ENCODE results near the gene RAB6A. TPM values are rescaled to one million over a fixed set of nuclear protein-coding genes. Genes with fewer than 3 reads are reported as not detected.
A peak's percentile ranks its signal among the peaks of the same experiment; 100 is the strongest.

The RAB6A gene
- total RNA-seq, 2 donors from 2014 or later, result 66.3 TPM

DNA sequence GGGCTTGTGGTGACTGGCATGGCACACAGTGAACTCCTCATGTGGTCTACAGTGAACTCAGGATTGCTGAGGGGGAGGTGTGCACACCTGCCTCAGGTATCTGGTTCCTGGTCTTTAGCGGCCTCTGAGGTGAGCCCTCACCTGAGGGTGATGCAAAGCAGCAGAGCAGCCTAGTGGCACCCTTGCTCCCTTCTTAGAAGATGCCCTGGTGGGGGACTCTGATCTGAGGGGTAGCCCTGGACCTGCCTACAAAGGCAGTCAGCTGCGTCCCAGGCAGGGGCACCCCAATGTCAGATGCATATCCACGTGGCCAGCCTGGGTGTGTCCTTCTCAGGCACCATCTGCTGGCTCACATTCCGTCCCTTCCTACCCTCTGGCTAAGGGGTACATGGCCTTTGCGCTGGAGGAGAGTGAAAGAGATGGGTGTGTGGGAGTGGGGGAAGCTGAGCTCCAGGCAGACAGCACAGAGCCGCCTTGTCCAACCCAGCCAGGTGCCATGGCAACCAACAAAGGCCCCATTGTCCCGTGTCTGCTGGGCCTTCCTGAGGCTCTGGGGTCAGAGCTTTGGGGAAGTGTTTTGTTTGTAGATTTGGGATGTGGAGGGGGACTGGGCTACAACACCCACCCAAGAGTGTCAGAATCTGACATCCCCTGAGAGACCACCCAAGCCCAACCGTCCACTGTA, 108.7 kb downstream of the RAB6A start:
- Mint-ChIP-seq H3K27ac (peak overlapping the region in 1 of 2 donors; percentile 2), H3K36me3 (no peaks in the 10 kb centered on the region), H3K9me3 (no peaks in the 10 kb centered on the region)
- DNase-seq (ENCODE audit: low spot score in 2 of 2), result no peak
- ATAC-seq, result no peak

DNA sequence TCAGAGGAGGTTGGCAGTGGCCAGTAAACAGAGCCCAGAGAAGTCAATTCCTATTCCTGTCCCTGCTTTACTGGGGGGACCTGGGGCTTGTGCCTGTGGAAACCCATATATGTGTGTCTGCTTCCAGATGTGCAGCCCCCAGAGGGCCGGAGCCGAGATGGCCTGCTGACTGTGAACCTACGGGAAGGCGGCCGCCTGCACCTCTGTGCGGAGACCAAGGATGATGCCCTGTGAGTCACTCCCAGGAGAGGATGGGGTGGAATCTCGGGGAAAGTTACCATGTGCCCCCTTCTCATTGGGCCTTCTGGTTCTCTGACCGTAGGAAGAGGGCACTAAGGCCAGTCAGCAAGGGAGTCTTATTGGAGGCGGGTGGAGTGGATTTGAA, 109.2 kb downstream of the RAB6A start:
- Mint-ChIP-seq H3K36me3 (no peaks in the 10 kb centered on the region), H3K27ac (no peak overlapping the region), H3K9me3 (no peaks in the 10 kb centered on the region)
- ATAC-seq (no peak), DNase-seq (ENCODE audit: low spot score in 2 of 2) (no peak)

DNA sequence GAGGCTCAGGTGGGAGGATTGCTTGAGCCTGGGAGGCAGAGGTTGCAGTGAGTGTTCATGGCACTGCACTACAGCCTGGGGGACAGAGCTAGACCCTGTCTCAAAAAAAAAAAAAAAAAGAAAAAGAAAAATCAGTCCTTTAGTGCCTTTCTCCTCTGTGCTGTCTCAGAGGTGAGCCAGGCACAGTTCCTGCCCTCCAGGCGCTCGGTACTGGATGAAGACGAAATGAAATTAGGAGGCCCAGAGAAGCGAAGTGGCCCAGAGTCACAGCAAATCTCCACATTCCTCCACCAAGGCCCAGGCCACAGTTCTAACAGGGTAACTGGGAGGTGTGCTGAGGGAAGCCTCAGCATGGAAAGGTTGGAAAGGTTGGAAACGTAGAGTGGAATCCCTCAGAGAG, 109.6 kb downstream of the RAB6A start:
- ATAC-seq, result no peak
- Mint-ChIP-seq H3K27ac (no peak overlapping the region), H3K36me3 (no peaks in the 10 kb centered on the region)

DNA sequence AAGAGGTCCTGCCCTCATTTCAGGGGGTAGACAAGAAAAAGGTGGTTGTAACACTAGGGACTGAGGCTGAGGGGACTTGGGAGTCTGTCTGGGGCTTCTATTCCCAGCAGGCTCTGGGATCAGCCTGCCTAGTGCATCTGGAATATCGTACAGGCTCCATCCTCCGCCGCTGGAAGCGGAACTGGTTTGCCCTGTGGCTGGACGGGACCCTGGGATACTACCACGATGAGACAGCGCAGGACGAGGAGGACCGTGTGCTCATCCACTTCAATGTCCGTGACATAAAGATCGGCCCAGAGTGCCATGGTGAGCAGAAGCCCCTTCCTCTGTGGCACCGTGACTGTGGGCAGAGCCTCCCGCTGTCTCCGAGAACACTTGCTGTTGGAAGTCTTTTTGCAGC, 110.5 kb downstream of the RAB6A start:
- no peak for ATAC-seq
- no peaks in the 10 kb centered on the region for H3K36me3 Mint-ChIP-seq
- no peaks in the 10 kb centered on the region for H3K9me3 Mint-ChIP-seq
- DNase-seq (ENCODE audit: low spot score in 2 of 2), result no peak
- H3K27ac Mint-ChIP-seq, result no peak overlapping the region

More for the DNA sequence above, 109.6 kb downstream of the RAB6A start:
- DNase-seq (ENCODE audit: low spot score in 2 of 2), result no peak
- H3K9me3 Mint-ChIP-seq, result no peaks in the 10 kb centered on the region

DNA sequence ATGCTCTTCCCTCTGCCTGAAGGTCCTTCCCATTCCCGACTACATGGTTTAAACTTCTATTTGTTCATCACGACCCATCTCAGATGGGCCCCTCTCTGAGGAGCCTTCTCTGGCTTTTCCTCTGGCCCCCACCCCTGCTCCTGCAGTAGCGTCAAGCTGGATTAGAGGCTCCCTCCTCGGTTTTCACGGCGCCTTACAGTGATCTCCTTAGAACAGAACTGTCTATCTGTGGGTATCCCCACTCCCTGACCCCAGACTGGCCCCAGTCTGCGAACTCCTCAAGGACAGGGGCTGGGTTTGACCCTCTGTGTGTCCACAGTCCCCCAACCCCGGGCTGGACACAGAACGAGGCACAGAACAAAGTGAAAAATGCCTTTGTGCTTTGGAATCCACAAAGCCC, 111.7 kb downstream of the RAB6A start:
- H3K9me3 Mint-ChIP-seq, result no peaks in the 10 kb centered on the region
- no peak for DNase-seq (ENCODE audit: low spot score in 2 of 2)
- no peaks in the 10 kb centered on the region for H3K36me3 Mint-ChIP-seq
- no peak for ATAC-seq
- no peak overlapping the region for H3K27ac Mint-ChIP-seq

DNA sequence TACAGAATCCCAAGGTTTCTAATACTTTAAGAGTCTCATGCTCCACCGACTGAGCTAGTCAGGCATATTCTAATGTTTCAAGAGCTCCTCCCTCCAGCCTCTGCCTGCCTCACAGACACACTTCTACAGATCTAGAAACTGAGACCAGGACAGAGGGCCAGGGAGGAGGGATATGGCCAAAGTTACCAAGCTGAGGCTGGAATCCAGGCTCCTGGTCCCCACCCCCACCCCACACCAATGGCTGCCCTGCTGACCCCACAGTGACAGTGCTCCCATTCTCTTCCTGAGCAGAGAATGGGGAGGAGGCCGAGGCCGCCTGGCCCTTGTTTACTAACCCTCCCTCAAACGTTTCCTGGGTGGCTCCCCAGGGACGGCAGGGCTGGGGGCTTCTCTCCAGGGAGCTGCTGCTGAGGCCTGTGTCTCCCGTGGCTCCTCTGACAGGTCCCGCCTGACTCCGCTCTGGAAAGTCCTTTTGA, 112.3 kb downstream of the RAB6A start:
- Mint-ChIP-seq H3K9me3 (no peaks in the 10 kb centered on the region), H3K36me3 (no peaks in the 10 kb centered on the region), H3K27ac (no peak overlapping the region)
- ATAC-seq, result no peak
- no peak for DNase-seq (ENCODE audit: low spot score in 2 of 2)

DNA sequence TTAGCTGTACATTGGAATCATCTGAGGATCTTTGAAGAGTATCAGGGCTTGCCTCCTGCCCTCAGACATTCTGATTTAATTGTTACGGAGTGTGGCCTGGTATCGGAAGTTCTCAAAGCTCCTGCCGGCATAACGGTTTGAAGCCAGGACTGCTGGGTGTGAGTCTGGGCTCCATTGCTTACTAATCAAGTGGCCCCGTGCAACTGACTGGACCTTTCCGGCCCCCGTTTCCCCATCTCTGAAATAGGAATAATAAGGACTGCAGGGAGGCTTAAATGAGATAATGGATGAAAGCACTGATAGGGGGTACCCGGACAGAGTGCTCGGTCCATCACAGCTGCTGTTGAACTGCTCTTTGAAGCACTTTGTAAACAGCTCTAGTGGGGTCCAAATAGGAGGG, 112.8 kb downstream of the RAB6A start:
- peak overlapping the region in 1 of 2 donors; percentile 49 for H3K27ac Mint-ChIP-seq
- H3K36me3 Mint-ChIP-seq, result no peaks in the 10 kb centered on the region
- no peak for ATAC-seq
- H3K9me3 Mint-ChIP-seq, result no peaks in the 10 kb centered on the region
- no peak for DNase-seq (ENCODE audit: low spot score in 2 of 2)

DNA sequence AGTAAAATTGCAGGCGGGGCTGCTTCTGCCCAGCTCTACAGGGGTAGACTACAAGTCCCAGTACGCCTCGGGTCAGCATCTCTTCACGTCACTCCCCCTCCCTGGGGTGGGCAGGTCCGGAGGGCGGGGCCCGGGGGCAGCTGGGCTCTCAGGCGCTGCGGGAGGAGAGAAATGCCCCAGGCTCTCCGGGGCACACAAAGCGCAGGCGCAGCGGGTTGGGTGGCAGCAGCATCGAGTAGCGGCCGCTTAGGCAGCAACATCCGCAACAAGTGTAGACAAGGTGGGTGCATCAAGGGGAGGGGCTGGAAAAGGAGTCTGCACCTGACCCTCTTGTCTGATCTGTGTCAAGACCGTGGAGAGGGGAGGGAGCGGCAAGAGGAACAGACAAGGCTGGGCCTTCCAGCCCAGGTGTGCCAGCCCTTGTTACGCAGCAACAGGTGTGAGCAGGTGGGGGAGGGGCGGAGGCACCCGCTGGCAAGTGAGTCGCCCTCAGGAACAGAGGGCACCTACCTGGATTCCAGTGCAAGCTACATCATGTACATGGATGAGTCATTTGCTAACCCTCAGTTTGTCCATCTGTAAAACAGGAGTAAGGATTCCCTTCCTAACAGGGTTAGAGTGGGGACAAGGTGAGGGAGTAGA, 113.3 kb downstream of the RAB6A start:
- Mint-ChIP-seq H3K27ac (peak overlapping the region in 1 of 2 donors; percentile 49), H3K36me3 (no peaks in the 10 kb centered on the region), H3K9me3 (no peaks in the 10 kb centered on the region)
- DNase-seq (ENCODE audit: low spot score in 2 of 2) (peak; percentile 80 to 92), ATAC-seq (peak; percentile 99 to 100)

DNA sequence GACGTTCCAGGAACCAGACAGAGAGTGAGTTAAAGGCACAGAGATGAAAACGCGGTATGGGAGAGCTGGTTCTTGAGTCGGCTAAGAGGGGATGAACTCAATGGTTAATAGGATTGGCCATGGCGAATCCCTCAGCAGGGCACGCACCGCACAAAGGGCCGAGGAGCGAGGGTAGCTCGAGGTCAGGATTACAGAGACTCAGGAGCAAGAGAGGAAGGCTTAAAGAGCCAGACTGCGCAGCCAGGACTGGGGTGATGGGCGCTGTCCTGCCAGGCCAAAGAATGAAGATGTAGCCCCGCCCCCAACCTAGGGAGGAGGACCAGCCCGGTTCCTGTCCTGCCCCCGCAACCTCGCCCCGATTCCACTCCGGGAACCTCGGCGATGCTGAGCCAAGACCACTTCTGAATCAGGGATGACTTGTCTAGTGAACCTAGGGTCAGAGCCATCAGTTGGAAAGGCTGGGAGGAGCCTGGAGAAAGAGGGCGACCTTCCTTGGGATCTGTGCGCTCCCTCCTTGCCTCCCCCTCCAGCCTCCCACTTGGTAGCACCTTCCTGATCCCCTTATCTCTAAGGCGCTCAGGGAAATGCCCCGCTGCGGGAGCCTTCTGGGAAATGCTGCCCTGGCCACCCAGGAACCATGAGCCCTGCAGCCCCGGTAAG, 114.8 kb downstream of the RAB6A start, which contains the start of gene PLEKHB1:
Gene PLEKHB1 (plus strand): TSS at position 610 of the 660 bp plus-strand sequence. CDS start 28 bp downstream, at position 638.
- peak within 1 kb of the TSS; percentile 19 to 49 for H3K27ac Mint-ChIP-seq
- no peaks in the 10 kb centered on the region for H3K36me3 Mint-ChIP-seq
- ATAC-seq (no peak), DNase-seq (ENCODE audit: low spot score in 2 of 2) (no peak)
- no peaks in the 10 kb centered on the region for H3K9me3 Mint-ChIP-seq

DNA sequence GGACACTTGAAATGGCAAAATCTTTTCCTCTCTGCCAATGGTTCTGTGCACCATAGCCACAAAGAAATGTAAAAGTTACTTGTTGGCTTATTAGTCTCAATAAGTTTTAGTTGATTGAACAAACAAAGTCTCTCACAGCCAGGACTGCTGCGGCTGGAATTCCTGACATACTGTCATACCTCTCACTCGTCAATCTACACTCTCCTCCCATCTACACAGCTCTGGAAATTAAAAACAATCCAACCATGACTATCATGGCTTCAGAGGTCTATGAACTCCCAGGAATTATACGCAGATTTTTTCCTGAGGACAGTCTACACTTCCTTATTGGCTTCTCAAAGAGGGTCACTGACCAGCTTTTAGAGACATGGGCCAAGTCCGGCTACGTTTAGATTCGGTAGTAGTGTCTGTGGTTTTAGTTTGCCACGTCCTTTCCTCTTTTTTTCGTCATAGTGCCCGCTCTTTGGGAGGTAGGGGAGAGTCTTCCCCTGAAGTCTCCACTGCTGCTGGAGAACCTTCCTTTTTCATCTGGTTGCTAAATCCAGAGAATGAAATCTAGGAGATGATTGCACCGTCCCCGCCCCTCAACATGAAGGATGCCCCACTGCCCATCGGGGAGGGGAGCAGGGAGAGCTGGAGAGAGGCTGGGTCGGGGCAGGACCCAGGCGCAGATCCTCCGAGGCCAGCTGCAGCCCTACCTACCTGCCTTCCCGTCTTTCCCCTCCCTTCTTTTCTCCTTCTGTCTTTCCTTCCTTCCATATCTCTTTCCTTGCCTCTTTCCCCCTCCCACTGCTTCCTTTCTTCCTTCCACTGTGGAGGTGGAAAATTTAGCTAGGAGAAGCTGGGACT, 115.5 kb downstream of the RAB6A start:
- ATAC-seq (no peak), DNase-seq (ENCODE audit: low spot score in 2 of 2) (no peak)
- H3K36me3 Mint-ChIP-seq, result no peaks in the 10 kb centered on the region
- H3K27ac Mint-ChIP-seq, result no peak overlapping the region
- H3K9me3 Mint-ChIP-seq, result no peaks in the 10 kb centered on the region

DNA sequence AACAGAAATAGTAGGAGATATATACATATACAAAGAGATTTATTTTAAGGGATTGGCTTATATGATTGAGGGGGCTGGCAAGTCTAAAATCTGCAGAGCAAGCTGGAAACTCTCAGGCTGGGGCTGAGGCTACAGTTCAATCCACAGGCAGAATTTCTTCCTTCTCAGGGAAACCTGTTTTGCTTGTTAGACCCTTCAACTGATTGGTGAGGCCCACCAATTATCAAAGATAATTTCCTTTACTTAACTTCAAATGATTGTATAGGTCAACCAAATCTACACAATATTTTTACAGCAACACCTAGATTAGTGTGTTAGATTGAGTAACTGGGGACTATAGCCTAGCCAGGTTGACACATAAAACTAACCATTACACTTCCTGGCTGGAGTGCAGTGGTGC, 119.2 kb downstream of the RAB6A start:
- no peak for ATAC-seq
- Mint-ChIP-seq H3K27ac (no peak overlapping the region), H3K36me3 (no peaks in the 10 kb centered on the region), H3K9me3 (no peaks in the 10 kb centered on the region)
- no peak for DNase-seq (ENCODE audit: low spot score in 2 of 2)

DNA sequence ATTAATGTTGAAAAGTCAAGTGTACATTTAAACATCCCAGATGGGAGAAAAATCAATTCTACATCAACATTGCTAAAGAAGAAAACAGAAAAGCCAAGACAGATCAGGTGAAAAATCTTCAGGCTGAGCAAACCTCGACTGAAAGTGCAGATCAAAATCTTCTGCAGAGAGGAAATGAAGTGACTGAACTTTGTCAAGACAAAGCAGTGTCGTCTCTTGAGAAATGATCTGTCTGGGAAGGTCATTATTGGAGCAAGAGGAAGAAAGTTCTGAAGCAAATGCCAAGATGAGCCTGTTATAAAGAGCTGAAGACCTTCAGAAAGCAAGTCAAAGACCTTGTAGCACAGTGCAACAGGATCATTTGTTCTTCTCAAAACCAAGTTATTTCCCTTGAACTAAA, 120.3 kb downstream of the RAB6A start:
- H3K9me3 Mint-ChIP-seq, result peaks cover 0 to 4% of the 10 kb centered on the region in 2 donors
- no peak for DNase-seq (ENCODE audit: low spot score in 2 of 2)
- H3K36me3 Mint-ChIP-seq, result no peaks in the 10 kb centered on the region
- no peak for ATAC-seq
- H3K27ac Mint-ChIP-seq, result peak overlapping the region in 1 of 2 donors; percentile 7

DNA sequence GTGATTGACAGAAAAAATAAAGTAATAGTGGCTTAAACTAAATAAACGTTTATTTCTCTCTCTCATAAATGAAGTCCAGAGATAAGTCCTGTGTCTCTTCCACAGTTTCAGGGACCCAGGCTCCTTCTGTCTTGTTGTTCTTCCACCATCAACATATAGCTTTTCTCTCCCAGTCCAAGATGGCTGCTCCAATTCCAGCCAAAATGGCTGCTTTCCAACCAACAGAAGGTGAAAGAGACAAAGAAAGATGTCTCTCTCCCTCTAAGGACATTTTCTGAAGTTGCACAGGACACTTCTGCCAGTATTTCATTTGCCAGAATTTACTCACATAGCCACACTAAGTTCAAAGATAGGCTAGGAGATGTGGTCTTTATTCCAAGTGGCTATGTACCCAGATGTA, 123.9 kb downstream of the RAB6A start:
- DNase-seq (ENCODE audit: low spot score in 2 of 2) (no peak), ATAC-seq (no peak)
- Mint-ChIP-seq H3K27ac (no peak overlapping the region), H3K9me3 (peaks cover 0 to 4% of the 10 kb centered on the region in 2 donors), H3K36me3 (no peaks in the 10 kb centered on the region)

DNA sequence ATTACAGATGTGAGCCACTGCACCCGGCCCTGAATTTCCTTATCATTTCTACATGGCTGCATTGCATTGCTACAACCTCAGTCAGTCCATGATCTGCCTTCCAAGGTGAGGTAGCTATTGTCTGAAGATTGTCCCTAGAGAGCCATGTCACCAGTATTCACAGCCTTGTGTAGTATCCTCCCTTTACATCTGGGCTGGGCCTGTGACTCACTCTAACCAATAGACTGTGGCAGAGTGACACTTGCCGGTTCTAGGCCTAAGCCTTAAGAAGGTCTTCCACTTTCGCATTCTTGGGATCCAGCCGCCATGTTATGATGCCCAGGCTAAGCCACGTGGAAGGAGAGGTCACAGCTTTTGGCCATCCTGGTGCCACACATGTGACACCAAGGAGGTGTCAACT, 124.6 kb downstream of the RAB6A start:
- ATAC-seq (no peak), DNase-seq (ENCODE audit: low spot score in 2 of 2) (no peak)
- no peak overlapping the region for H3K27ac Mint-ChIP-seq
- peaks cover 0 to 4% of the 10 kb centered on the region in 2 donors for H3K9me3 Mint-ChIP-seq
- no peaks in the 10 kb centered on the region for H3K36me3 Mint-ChIP-seq

DNA sequence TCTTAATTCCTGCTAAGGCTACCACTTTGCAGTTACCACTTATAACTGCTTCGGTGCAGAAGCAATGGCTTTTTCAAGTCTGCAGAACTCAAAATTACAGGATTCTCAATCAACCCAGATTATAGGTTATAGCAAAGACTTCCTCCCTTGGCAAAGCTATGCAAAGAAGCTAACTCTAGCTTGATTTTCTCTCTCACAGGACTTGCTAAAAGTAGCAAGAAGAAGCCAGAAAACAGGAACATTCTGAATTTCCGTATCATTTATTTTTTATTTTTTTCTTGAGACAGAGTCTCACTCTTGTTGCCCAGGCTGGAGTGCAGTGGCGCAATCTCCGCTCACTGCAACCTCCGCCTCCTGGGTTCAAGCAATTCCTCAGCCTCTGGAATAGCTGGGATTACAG, 125.2 kb downstream of the RAB6A start:
- peaks cover 0 to 4% of the 10 kb centered on the region in 2 donors for H3K9me3 Mint-ChIP-seq
- ATAC-seq (no peak), DNase-seq (ENCODE audit: low spot score in 2 of 2) (no peak)
- no peak overlapping the region for H3K27ac Mint-ChIP-seq
- no peaks in the 10 kb centered on the region for H3K36me3 Mint-ChIP-seq

DNA sequence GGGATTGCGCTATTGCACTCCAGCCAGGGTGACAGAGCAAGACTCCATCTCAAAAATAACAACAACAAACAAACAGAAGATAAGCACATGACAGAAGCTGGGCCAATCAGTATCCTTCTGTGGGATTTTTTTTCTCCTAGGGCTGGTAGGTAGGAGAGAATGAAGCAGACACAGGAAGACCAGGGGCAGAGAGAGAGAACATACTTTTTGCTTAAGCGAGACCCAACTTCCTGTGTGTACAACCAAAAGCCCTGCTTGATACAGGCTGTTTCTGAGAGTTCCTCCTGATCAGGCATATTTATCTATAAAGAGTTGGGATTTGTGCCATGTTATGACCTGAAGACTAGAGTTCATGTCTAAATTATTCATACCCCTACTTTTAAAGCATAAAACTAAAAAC, 126.9 kb downstream of the RAB6A start:
- ATAC-seq (no peak), DNase-seq (ENCODE audit: low spot score in 2 of 2) (no peak)
- peaks cover 0 to 4% of the 10 kb centered on the region in 2 donors for H3K9me3 Mint-ChIP-seq

DNA sequence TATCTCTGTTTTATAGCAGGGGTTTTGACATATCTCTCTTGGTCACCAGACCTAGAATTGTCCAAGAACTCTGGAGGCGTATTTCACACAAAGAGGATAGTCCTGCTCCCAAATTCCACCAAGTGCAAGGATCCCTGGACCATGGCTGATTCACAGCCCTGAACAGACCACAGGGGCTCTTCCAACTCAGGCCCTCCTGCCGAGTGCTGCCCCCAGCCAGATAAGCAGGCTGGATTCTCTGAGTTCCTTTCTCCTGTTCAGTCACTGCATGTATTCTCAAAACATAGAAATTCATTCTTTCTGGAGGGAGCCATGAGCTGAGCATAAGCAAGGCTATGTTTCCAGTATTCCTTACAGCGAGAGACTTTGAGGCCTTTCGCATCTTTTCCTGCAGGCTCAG, 127.9 kb downstream of the RAB6A start:
- Mint-ChIP-seq H3K36me3 (no peaks in the 10 kb centered on the region), H3K27ac (no peak overlapping the region), H3K9me3 (peaks cover 0 to 4% of the 10 kb centered on the region in 2 donors)
- ATAC-seq (no peak), DNase-seq (ENCODE audit: low spot score in 2 of 2) (no peak)

More for the DNA sequence above, 126.9 kb downstream of the RAB6A start:
- H3K27ac Mint-ChIP-seq, result no peak overlapping the region
- no peaks in the 10 kb centered on the region for H3K36me3 Mint-ChIP-seq

Data from activated naive CD4-positive, alpha-beta T cell treated with anti-CD3 and anti-CD28 coated beads, Interleukin-2, amount 50 U/mL, for 72 hours (primary cell).